ENCODE data around the gene RPL6.
"Not testable (repeated sequence)": the region's sequence is repeated elsewhere in the genome, so short reads cannot be mapped to it uniquely, and the experiment has no call there.

Gene RPL6

DNA sequence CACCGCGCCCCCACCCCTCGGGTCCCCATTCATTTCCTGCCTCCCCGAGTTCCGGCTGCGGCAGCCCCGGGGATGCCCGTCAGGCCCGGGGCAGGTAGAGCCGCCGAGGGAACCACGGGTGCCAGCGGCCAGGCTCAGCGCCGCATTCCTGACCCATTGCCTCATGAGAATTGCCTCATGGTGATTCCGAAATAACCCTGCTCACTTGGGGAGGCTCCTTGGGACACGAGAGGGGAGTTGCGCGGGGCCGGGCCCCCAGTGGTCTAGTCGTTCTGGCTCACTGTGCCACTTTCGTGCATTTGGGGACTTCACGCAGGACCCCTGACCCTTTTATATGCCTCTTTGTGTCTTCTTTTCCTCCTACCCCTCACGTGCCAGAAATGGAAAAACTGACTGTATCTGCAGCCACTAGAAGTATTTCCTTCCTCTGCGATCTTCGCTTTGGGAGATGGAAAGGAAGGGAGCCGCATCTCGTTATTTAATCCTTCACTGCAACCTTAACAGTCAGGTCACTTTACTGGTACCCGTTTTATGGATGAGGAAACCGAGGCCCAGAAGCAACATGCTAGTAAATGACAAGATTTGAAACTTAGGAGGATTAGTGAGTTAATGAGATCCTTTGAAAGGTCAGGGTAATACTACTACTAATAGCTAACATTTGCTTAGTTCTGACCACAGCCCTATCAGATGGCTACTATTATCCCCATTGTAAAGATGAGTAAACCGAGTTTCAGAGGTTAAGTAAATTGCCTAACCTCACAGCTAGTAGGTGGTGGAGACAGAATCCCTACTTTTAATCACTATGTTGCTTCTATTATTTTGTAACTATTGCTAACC is 10.1 kb upstream of the RPL6 start:
- DNase-seq = no peak

DNA sequence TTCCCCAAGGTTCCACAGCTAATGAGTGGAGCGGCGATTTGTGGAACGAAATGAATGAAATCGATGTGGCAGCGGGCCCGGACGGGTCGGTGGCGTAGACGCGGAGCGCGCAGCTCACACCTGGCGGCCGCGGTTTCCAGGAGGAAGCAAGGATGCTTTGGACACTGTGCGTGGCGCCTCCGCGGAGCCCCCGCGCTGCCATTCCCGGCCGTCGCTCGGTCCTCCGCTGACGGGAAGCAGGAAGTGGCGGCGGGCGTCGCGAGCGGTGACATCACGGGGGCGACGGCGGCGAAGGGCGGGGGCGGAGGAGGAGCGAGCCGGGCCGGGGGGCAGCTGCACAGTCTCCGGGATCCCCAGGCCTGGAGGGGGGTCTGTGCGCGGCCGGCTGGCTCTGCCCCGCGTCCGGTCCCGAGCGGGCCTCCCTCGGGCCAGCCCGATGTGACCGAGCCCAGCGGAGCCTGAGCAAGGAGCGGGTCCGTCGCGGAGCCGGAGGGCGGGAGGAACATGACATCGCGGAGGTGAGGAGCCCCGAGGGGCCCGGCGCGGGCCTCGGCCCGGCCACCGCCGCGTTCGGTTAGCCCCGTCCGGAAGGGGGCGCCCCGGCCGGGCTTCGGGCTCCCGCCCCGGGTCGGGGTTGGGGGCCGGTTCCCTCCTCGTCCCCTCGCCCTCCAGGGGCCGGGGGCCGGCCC is 9.3 kb upstream of the RPL6 start, which contains the start of gene PTPN11:
Gene PTPN11 (plus strand): TSS at position 340 of the 689 bp plus-strand sequence. CDS start 165 bp downstream, at position 505.
- peak; percentile 47 for DNase-seq

DNA sequence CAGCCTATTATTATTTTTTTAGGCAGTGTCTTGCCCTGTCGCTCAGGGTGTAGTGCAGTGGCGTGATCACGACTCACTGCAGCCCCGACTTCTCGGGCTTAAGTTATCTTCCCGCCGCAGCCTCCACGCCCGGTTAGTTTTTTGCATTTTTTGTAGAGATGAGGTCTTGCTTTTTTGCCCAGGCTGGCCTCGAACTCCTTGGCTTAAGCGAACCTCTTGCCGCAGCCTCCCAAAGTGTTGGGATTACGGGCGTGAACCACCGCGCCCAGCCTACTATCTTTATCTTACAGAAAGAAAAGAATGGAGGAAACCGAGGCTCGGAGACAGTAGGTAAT is 8.8 kb upstream of the RPL6 start:
- DNase-seq = no peak

DNA sequence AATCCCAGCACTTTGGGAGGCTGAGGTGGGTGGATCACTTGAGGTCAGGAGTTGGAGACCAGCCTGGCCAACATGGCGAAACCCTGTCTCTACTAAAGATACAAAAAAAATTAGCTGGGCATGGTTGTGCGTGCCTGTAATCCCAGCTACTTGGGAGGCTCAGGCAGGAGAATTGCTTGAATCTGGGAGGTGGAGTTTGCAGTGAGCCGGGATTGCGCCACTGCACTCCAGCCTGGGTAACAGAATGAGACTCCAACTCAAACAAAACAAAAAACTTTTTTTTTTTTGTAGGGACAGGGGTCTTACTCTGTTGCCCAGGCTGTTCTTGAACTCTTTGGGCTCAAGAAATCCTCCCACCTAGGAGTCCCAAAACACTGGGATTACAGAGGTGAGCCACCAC is 6.1 kb upstream of the RPL6 start:
- not testable (repeated sequence) for DNase-seq

DNA sequence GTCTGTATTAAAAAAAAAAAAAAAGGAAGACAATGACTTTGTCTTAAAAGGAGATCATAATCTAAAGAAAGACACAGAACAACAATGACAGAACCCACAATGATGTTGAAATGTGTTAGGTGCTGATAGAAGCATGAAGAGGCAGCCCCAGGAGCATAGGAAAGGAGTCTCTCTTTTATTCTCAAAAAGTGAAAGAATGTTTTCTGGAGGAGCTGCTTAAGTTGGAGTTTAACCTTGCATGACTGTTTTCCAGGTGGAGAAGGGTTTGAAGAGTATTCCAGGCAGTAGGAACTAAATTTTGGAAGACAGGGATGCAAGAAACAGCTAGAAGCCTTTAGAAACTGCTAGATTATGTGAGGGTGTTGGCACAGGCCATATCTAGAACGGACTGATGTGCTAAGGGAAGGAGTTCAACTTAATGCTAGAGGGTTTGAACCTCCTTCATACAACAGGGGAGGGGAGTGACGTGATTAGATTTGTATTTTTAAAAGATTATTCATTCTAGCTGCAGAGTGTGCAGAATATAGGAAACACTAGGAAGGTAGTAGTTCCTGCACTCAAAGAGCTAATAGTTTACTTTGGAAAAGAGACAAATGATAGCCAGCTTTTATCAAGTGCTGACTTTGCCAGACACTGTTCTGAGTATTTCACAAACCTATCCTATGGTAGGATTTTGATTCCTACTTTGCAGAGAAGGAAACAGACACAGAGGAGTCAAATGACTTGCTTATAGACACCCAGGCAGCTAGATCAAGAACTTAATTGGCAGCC is 4.6 kb upstream of the RPL6 start:
- no peak for DNase-seq

DNA sequence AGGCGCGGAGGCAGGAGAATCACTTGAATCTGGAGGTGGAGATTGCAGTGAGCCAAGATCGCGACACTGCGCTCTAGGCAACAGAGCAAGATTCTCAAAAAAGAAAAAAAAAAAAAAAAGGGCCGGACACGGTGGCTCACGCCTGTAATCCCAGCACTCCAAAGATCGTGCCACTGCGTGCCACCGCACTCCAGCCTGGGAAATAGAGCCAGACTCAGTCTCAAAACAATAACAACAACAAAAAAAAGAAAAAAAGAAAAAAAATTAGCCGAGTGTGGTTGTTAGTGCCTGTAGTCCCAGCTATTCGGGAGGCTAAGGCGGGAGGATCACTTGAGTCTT is 470 bp upstream of the RPL6 start:
- DNase-seq = no peak

DNA sequence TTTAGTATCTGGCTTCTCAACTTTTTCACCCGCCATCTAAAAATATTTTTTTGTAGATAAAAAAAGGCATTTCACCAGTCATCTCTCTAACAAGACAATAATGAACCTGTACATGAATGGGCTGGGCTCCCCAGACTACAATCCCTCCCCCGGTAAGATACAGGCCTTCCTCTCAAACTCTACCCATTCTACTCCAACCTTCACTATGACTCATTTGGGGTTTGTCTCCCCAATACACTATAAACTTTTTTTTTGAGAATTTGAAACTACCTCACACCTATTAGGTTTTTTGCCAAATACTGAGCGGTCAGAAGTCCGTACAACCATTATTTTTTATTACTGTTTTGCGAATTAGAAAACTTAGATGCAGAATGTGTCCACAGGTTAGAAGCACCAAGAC is 784 bp downstream of the RPL6 start:
- DNase-seq = no peak

DNA sequence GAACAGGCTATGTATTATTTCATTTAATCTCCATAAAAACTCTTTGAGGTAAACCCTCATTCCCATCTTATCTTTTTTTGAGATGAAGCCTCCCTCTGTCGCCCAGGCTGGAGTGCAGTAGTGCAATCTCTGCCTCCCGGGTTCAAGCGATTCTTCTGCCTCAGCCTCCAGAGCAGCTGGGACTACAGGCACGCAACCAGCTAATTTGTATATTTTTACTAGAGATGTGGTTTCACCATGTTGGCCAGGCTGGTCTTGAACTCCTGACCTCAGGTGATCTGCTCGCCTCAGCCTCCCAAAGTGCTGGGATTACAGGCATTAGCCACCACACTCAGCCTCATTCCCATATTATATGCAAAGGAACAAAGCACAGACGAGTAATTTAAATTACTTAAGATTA is 1.7 kb downstream of the RPL6 start:
- not testable (repeated sequence) for DNase-seq

DNA sequence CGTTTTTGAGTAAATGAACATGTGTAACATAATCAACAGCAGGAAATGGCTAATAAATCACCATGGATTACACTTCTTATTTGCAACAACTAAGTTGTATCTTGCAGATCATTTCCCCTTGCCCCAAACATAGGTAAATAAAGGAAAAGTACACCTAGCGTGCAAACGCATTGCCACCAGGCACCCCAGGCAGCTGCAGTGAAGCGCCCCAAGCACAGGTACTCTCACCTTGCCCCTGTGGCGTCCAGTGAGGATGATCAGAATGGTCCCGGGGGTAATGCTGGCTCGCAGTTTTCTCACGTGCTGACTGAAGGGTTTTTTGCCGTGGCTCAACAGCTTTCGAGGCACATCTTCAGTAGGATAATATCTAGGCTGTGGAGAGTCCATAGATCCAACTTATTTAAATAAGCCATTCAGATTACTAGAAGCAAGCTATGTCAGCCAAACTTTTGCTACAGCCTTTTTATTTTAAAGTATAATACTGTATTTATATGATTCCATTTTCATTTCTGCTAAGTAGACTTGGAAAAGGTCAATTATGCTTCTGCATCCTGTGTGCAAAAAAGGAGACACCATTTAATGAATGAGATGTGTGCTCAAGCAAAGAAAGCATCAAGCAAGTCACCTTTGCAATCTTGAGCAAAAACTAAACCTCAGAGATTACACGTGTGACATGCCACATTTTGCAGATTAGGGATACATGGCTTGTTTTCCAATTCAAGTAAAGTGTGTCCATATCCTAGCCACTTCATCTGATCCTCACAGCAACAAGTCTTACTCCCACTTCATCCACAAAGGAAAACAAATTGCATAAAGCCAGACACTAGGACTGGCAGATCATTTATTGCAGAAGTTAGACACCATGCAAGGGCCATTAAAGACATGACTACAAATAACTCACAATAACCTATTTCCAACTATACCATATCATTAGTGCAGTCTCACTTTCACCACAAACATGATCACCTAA is 2.6 kb downstream of the RPL6 start:
- DNase-seq = no peak

DNA sequence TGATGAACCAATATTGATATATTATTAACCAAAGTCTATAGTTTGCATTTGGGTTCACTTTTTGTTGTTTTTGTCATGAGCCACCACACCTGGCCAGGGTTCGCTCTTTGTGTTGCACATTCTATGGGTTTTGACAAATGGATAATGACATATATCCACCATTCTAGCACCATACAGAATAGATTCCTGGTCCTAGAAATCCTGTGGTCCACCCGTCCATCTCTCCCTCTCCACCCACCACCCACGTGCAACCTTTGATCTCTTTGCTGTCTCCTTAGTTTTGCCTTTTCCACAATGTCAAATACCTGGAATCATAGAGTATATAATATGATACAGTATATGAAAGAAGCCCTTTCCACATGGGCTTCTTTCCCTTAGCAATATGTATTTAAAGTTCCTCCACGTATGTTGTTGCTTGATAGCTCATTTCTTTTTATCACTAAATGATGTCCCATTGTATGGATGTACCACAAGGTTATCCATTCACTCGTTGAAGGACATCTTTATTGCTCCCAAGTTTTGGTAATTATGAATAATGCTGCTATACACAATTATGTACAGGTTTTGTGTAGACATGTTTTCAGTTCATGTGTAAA is 7.4 kb downstream of the RPL6 start:
- DNase-seq = no peak

DNA sequence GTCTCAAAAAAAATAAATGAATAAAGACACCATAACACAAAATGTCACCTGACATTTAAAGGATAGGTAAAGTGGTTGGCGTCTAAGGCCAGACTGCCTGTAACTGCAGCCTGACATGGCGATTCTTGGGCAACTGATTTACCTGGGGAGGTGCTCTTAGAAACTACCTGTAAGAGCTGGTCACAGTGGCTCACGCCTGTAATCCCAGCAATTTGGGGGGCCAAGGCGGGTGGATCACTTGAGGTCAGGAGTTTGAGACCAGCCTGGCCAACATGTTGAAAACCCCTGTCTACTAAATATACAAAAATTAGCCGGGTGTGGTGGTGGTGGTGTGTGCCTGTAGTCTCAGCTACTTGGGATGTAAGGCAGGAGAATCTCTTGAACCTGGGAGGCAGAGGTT is 8.4 kb downstream of the RPL6 start:
- DNase-seq = no peak

DNA sequence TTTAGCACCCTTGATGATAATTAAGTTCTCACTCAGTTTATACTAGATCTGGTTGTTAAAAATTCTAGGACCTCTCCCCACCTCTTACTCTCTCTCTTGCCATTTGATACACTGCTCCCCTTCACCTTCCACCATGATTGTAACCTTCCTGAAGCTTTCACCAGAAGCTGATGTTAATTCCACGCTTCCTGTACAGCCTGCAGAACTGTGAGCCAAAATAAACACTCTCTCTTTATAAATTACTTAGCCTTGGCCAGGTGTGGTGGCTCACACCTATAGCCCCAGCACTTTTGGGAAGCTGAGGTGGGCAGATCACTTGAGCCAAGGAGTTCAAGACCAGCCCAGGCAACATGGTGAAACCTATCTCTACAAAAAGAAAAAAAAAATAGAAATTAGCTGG is 16.1 kb downstream of the RPL6 start:
- no peak for DNase-seq

DNA sequence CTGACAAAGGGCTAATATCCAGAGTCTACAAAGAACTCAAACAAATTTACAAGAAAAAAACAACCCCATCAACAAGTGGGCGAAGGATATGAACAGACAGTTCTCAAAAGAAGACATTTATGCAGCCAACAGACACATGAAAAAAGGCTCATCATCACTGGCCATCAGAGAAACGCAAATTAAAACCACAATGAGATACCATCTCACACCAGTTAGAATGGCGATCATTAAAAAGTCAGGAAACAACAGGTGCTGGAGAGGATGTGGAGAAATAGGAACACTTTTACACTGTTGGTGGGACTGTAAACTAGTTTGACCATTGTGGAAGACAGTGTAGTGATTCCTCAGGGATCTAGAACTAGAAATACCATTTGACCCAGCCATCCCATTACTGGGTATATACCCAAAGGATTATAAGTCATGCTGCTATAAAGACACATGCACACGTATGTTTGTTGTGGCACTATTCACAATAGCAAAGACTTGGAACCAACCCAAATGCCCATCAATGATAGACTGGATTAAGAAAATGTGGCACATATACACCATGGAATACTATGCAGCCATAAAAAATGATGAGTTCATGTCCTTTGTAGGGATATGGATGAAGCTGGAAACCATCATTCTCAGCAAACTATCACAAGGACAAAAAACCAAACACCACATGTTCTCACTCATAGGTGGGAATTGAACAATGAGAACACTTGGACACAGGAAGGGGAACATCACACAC is 19.3 kb downstream of the RPL6 start:
- DNase-seq = not testable (repeated sequence)

DNA sequence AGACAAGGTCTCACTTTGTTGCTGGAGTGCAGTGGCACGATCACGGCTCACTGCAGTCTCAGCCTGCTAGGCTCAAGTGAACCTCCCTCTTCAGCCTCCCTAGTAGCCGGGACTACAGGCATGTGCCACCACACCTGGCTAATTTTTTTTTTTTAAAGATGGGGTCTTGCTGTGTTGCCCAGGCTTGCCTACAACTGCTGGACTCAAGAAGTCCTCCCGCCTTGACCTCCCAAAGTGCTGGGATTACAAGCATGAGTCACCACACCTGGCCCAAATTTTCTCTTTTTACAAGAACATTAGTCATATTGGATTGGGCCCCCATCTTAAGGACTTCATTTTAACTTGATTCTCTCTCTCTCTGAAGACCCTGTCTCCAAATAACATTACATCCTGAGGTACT is 20.2 kb downstream of the RPL6 start:
- DNase-seq = no peak

DNA sequence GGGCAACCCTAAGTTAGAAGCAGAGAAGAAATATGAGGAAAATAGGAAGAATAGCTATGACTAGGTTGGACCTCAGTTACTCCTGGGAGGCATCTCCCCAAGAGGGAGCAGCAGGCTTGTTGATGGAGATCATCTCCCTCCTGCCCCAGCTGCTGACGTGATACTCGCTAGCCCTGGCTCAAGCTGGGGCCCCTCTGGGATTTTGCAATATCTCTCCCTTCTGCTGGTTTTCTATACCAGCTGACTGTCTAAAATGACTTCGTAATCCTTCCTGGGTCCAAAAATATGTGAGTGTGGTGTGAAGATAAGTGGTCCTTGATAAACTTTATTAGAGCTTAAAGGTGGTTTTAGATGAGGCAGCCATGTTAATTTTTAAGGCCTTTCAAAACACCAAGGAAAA is 22.7 kb downstream of the RPL6 start:
- DNase-seq = no peak

DNA sequence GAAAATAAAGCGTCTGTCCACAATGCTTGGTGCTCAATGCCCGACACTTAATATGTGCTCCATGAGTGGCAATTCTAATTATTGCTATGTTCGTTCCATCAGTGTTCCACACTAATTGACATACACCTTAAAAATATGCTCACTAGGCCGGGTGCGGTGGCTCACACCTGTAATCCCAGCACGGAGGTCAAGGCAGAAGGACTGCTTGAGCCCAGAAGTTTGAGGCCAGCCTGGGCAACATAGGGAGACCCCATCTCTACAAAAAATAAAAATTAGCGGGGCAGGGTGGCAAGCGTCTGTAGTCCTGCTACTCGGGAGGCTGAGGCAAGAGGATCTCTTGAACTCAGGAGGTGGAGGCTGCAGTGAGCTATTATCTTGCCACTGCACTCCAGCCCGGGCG is 26.5 kb downstream of the RPL6 start:
- DNase-seq = no peak

DNA sequence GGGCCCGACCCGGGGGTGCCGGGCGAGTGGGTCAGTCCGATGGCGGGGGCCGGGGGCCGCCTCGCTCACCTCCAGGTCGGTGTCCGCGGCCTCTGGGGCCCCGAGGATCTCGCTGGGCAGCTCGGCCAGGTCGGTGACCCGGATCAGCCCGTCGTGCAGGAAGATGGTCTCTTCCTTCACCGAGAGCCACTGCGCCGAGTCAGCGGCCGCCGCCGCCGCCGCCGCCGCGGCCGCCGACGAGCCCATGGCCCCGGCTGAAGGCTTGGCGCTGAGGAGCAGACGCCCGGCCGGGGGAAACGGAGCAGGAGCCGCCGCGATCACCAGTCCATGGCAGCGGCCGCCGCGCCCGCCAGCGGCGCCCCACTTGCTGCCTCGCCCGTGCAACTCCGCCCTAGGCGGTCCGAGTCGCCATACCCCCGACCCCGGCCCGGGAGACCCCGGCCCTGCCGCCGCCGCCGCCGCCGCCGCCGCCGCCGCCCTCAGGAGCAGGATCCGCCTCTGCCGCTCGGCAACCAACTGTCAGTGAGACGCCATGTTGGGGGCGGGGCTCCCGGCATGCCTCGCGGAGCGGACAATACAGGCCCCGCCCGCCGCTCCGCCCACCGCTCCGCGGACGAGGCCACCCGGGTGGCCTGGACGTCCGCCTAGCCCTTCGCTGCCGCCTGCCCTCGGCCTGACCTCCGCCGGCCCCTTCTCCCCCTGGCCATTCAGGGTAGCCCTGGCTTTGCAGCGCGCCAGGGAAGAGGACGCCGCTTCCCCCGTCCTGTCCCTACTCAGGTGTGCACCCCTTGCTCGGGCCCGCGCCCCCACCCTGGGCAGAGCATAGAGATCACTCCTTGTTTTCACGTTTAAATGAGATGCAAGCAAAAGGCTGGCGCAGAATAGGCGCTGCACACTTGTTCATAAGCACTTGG is 27.3 kb downstream of the RPL6 start, which contains the start of gene HECTD4:
Gene HECTD4 (minus strand): TSS at position 549 of the 914 bp plus-strand sequence. CDS start 303 bp downstream, at position 246.
- DNase-seq = peak; percentile 61

DNA sequence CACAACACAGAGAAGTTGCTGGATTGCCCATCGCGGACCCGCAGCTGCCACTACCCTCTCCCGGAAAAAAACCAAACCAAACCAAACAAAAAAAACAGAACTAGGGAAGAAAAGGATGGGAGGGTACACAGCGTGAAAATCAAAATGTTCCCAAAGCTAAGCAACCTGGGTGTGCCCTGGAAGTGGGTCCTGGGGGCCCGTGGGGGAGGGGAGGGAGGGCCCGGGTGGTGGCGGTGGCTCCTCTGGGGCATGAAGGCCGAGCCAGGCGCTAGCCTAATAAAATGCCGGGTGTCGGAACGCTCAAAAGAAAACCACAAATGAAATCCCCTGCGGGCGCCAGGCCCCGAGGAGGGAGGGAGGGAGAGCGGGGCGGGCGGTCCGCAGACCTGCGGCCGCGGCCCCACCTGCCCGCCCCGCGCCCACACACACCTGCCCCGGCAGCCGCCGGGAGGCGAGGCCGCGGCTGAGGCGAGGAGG is 28.0 kb downstream of the RPL6 start:
- DNase-seq = no peak

DNA sequence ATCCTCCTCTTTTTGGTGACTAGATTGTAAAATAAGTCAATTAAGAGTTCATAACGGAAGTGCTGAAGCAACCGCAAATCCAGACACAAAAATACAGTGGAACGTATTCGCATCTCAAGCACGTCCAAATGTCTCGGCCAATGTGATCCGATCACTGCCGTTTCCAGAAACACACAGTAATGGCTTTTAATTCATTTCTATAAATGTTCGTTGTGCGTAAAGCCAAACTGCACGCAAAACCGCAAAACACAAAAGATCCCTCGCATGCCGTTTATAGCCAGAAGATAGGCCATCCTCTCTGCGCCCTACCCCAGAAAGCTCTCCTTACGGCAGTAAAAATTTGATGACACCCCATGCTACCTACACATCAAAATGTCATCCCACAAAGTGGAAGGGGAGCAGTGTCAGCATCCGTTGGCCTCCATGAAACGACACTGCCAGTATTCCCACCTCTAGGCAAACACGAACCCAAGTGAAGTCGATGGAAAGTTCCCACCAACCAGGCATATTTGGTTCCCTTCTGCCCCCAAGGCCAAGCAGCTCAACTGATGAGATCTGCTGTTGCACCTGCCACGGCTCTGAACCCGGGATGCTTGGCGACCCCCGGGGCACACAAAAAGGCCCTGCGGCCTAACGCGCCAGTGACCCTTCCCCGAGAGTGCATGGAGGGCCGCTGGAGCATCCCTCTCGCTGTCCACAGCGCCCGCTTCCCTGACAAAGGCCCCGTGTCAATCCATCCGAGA is 28.6 kb downstream of the RPL6 start:
- no peak for DNase-seq

All from NCI-H1694 treated with DMSO at 0.1 percent for 48 hours (cell line).